Body of pancreas (tissue), 4 donors: ENCODE data around the gene FOXO3.

ENCODE experiments used
- CTCF ChIP-seq, 7 experiments: fragments of 450-650 bp in 4 of 7; fragments of 200-600 bp in 3 of 7; sonication (generic) in 3 of 7; IDR thresholded peaks; one replicate each; pipeline ENCODE4 v1.5.1; 2016 to 2019; ENCODE audit warnings: antibody characterized with exemption in 7 of 7
- POLR2A ChIP-seq, 3 donors: fragments of 450-650 bp; IDR thresholded peaks; one replicate each; pipeline ENCODE4 v1.6.1; 2016; ENCODE audit warnings: antibody characterized with exemption in 3 of 3, mild to moderate bottlenecking in 2 of 3

- TF ChIP-seq CTCF (IDR thresholded peaks at IDR 0.05) (no peak), POLR2A (IDR thresholded peaks at IDR 0.05) (no peak)
Measured at GRCh38 chr6:108714101-108714765, 153.5 kb downstream of the FOXO3 start.
